HG03520 (cell line): Measurements from ENCODE around the gene ARHGAP8.
"Not testable (repeated sequence)": the region's sequence is repeated elsewhere in the genome, so short reads cannot be mapped to it uniquely, and the experiment has no call there.

Experiments used
- ATAC-seq: cut with Tn5 transposase; IDR thresholded peaks from one replicate; pipeline ENCODE4 v1.9.1; 2021; ENCODE audit warnings: mild to moderate bottlenecking, moderate library complexity; ENCODE audit not compliant: unreplicated experiment

The ARHGAP8 gene

DNA sequence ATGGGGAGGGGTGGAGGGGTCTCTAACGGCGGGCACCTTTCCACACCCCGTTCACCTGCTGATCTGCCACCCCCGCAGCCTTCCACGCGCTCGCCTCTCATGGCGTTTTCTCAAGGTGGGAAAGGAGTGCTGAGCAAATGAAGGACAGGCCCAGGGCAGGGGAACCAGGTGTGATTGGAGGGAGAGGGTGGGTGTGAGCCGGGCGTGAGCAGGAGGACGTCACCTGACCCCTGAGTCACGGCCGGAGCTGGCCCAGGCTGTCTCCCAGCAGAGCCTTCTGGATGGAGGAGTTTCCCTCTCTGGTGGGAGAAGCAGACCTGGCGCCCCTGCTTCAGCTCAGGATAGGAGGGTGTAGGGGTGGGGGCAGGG, 14.0 kb upstream of the ARHGAP8 start:
- ATAC-seq = no peak

DNA sequence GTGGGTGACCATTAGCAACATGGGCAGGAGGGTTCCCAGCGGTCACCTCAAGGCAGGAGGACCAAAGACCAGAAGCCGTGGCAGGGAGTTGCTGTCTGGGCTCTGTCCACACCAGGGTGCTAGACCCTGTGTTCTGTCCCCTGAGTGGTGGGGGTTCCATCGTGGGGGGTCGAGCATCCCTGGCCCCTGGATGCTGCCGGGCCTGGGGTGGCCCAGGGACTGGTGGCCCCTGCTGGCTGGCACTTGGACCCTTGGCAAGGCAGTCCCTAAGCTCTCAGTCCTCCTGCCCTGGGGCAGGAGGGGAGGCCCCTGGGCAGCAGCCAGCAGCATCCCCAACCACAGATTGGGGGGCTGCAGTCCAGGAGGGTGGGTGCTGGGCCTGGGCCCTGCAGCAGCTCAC, 13.4 kb upstream of the ARHGAP8 start:
- ATAC-seq = no peak

DNA sequence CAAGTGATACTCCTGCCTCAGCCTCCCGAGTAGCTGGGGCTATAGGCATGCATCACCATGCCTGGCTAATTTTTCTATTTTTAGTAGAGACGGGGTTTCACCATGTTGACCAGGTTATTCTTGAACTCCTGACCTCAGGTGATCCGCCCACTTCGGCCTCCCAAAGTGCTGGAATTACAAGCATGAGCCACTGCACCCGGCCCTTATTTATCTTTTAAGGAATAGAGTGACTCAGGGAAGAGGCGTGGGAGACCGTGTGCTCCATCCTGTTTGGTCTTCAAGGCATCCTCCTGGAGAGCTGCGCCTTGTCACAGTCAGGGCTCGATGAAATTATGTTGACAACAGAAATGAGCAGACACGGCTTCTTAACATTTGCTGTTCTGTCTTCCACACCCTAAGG, 12.7 kb upstream of the ARHGAP8 start:
- ATAC-seq = not testable (repeated sequence)

DNA sequence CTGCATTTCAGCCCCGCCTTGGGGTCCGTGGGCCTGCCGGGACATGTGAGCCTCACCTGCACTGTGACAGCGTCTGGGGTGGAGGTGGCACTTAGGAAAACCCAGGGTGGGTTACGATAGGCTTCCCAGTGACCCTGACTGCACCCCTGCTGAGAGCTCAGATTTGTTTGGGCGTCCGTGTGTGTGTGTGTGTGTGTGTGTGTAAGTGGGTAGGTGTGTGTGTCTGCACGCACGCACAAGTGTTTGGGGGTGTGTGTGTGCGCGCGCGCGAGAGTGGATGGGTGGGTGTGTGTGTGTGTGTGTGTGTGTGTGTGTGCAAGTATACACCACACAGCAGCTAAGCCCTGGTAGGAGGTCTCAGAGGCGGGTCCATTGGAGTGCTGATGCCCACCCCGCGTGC, 12.1 kb upstream of the ARHGAP8 start:
- ATAC-seq = no peak

DNA sequence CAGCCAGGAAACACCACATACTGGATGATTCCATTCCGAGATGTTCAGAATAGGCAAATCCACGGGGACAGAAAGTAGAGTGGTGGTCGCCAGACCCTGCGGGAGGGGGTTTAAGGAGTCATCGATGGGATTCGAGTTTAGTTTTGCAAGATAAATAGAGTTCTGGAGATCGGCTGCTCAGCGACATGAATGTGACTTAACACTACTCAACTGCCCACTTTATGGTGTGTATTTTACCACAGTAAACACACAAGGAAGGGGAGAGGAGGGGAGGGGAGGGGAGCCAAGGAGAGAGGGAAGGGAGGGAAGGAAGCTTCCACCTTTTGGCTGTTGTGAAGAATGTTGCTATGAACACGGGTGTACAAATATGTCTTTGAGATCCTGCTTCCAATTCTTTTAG, 10.4 kb upstream of the ARHGAP8 start:
- no peak for ATAC-seq

DNA sequence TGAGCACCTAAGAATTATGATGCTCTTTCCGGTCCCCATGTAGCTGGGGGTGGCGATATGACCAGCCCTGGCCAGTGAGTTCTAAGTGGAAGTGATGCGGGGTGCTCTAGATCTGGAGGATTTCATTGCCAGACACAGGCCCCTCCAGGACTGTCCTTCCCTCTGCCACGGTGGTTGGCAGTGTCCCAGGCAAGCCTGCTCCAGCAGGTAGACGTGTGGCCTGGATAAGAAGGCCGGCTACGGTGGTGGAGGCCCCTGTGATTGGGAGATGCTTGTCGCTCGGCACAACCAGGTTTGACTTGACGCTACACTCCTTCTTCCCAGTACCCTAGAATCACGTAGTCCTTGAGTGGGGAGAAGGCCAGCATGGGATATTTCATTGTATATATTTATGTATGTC, 9.1 kb upstream of the ARHGAP8 start:
- no peak for ATAC-seq

DNA sequence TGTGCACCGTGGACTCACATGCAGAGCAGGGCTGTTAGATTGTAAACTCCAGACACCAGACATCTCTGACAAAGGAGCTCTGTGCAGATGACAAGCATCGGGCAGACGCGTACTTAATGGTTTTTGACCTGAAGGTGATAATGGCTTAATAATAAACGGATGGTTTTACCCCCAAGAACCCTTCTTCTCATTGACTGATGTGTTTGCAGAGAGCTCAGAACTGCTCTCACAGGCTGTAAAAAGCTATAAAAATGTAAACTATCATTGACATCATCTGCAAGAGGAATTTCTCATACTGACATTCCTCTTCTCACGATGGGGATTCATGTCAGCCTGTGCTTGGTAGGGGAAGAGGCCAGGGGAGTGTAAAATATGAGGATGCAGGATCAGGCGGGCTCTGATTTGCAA, 8.6 kb upstream of the ARHGAP8 start:
- no peak for ATAC-seq

DNA sequence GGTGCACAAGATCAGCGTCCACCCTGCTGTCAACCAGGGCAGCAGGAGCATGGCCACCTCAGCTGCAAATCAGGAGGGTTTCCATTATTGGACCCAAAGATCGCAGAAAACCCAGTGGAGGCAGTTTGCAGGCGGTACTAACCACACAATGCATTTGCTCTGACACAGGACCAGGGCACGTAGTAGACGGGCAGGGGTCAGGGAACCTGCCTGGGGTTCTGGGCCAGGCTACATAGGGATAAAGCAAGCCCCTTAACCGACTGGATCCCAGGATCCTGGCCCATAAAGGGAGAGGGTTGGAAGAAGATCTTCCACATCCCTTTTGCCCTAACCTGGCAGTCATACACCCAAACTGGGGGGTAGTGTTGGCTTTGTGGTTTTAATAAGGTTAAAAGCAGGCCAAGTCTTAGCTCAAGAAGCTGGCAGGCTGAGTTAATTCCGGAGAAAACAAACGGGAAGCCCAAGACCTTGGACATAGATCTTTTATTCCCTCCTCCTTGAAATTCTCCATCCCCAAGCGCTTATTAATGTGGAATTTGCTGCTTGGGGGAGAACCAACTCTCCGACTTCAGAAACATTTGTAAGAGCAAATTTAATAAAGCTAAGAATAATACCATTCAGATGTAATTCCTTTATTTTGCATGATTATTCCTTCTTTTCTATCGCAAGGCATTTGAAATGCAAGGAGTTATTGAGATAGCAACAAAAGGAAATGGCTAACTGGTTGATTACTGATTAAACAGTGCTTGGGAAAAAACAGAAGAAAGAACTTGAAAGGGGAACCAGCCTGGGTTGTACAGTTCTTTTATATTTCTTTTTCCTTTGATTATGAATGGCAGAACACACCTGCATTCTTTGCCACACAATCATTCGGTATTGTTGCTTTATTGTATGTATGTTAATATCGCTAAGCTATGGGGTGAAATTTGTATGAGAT, 6.3 kb upstream of the ARHGAP8 start:
- no peak for ATAC-seq

DNA sequence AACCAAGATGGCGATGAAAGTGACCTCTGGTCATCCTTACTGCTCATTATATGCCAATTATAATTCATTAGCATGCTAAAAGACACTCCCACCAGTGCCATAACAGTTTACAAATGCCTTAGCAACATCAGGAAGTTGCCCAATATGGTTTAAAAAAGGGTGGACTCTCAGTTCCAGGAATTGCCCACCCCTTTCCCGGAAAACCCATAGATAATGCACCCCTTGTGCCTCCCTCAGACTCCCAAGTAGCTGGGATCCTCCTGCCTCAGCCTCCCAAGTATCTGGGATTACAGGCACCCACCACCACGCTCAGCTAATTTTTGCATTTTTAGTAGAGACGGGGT, 4.6 kb upstream of the ARHGAP8 start:
- ATAC-seq = not testable (repeated sequence)

DNA sequence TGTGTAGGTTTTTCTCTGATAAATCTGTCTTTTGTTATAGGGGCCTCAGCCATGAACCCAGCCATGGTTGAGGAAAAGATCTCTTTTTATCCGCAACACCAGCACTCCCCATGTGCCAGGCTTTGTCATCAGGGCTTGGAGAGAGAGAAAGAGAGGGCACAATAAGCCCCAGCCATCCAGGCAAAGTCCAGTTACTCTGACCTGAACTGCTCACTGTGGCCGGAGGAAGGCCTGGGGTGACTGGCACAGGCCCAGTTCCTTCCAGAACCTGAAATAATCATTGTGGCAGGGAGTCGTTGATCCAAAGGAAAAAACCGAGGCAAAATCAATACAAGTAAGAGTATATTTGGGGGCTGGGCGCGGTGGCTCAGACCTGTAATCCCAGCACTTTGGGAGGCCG, 3.9 kb upstream of the ARHGAP8 start:
- ATAC-seq = no peak

DNA sequence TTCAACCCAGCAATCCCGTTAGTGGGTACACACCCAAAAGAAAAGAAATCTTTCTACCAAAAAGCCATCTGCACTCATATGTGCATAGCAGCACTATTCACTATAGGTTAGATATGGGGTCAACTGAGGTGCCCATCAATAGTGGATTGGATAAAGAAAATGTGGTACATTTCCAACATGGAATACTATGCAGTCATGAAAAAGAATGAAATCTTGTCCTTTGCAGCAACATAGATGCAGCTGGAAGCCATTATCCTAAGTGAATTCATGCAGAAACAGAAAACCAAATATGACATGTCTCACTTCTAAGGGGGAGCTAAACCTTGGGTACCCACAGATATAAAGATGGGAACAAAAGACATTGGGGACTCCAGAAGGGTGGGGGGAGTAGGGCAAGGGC, 1.9 kb upstream of the ARHGAP8 start:
- ATAC-seq = no peak

DNA sequence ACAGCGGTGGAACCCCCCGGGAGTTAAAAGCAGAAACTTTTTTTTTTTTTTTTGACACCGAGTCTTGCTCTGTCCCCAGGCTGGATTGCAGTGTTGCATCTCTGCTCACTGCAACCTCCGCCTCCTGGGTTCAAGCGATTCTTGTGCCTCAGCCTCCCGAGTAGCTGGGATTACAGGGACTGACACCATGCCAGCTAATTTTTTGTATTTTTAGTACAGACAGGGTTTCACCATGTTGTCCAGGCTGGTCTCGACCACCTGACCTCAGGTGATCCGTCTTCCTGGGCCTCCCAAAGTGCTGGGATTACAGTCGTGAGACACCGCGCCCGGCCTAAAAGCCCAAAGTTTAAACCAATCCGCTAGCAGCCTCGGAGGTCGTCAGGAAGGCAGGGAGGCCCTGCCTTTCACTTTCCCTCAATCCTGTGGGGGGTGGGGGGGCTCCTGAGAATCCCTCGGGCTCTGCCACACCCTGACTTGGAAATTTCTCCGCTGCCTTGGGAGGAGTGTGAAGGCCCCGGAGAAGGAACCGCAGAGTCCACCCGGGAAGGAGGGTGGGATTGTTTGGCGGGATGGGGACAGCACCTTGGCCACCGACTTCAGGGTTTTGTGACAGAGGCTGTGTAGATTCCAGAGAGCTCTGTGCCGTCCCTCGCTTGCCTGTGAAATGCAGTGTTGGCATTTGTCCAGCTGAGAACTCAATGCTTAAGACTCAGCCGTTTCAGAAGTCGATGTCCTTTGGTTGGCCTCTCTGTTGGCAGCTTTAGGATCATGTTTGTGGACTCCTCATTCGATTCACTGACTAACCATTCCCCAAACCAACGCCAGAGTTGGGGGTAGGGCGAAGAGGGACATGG, 1.0 kb downstream of the ARHGAP8 start:
- ATAC-seq = no peak

DNA sequence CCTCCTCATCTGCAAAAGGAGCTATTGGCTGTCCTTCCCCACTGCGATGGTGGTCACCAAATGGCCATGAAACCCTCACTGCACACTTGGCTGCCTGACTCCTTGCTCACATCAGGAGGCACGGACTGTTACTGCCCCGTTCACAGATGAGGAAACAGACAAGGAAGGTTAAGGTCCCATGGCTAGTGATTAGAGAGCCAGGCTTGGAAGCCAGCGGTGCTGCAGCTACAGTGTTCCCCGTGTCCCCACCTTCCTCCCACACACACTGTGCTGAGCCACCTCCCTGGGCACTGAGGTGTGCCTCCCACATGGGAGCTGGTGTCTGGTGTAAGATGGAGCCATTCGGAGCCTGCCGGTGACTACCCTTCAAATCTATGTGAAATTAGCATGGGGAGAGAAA, 2.6 kb downstream of the ARHGAP8 start:
- no peak for ATAC-seq

DNA sequence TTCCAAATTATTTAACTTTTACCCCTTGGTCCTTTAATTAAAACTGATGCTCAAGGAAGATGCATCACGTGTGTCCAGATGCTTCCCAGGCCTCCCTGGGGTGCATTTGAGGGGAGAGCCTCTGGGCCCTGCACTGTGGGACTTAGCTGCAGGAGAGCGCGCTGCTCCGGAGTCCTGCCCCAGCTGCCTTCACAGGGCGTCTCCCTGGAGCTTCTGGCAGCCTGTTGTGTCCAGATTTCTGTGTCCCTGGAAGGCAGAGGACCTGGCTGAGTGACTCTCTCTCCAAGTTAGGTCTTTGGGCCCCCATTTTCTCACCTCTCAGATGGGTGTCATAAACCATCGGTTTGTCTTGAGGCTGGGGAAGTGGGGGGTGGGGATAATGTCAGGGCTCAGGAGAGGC, 3.0 kb downstream of the ARHGAP8 start:
- no peak for ATAC-seq

DNA sequence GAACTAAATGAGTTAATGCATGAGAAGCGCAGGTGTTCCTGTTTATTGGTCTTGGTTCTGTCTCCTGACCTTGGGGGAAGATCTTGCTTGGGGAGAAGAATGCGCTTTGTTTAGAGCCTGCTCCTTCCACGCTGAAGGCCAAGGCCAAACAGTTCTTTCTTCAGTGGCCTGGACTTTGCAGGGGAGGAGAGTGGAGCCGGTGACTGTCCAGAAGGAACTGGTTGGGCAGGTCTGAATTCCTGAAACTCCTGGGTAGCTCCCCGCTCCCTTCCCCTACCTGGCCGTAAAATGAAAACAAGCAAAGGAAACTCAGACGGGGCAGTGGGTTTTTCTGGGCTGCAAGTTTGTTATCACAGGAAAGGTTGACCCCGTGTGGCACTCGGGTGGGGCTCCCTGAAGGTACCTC, 3.6 kb downstream of the ARHGAP8 start:
- ATAC-seq = no peak

DNA sequence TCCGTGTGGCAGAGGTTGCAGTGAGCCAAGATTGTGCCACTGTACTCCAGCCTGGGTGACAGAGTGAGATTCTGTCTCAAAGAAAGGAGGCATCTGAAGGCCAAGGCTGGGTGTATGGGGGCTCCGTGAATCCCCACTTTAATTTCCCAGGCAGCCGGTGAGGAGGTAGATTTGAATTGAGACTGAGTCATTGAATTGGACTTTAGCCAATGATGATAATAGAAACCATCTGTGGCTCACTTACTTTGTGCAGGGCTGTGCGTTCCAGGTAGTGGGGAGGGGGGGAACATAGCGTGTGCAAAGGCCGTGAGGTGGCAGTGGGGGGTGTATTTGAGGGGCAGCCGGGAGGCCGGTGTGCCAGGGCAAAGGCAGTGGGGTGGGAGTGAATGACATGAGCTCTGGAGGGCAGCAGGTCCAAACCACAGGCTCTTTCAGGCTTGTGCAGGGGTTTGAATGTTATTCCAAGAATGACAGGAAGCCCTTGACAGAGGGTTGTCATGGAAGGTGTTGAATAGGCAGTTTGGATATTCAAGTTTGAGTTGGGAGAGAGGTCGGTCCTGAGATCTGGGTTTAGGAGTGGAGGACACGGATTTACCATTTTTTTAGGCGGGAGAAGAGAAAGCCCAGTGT, 6.1 kb downstream of the ARHGAP8 start:
- no peak for ATAC-seq

DNA sequence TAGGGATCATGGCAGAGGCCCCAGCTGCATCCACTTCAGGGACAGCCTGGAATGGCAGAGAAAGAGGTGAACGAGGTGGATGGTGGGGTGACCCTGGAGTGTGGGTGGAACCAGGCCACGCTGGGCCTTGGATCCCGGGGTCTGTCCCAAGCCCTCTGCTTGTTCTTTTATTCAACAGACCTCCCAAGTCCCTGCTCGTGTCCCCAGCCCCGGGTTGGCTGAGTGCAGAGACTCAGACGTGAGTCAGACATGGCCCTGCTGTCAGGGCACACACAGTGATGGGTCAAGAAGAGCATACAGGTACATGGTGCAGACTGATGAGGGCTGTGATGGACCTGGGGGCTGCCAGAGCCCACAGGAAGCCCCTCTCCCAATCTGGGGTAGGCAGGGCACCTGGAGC, 6.6 kb downstream of the ARHGAP8 start:
- no peak for ATAC-seq

DNA sequence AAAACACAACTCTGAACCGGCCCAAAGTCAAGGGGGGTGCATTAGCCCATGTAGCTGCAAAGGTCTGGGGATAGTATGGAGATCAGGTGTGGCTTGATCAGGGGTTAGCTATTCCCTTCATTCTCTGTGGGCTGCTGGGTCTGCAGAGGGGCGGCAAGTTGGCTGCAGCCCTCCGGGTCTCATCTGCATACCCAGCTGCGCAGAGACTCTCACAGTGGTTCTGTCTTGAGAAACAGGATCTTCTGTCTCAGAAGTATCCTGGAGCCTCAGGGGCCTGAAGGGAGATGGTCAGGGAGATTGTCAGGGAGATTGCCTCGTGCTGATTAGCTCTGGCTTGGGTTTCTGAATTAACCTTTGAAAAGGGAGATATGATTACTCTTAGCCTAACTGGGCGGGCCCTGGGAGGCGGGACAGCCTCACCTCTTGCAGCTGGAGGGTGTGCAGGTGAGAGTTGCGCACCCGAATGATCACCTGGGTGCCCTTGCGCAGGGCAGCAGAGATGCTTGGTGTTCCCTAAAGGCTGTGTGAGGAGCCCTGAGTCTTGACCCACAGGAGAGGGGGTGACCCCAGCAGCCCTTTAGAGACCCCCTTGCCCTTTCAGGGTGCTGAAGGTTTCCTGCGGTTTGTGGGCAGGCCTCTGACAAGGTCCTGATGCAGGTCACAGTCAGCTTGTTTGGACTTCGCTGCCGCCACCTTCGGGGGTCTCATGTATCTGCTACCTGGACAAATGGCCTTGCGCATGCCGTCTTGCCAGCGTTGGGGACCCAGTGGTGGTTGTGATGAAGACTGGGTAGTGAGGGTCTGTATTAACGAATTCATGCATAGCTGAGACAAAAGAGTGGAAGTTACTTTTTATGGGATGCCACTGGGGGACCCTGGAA, 7.3 kb downstream of the ARHGAP8 start:
- ATAC-seq = no peak

DNA sequence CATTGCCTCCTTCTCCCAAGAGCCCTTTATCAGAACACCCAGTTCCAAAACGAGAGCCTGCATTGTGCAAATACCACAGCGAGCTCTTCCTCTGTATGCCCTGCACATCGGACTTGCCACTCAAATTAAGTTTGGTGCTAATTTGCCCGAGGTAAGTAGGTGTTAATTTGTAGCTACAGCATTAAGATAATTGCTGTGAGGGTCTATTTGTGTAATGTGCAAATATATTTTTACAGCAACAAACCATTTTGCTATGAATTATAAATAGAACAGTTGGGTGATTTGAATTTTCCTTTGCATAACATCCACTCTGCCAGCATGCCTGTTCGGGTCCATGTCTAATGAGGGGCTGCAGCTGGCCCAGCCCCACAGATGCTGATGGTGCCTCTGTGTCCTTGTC, 8.1 kb downstream of the ARHGAP8 start:
- ATAC-seq = no peak

DNA sequence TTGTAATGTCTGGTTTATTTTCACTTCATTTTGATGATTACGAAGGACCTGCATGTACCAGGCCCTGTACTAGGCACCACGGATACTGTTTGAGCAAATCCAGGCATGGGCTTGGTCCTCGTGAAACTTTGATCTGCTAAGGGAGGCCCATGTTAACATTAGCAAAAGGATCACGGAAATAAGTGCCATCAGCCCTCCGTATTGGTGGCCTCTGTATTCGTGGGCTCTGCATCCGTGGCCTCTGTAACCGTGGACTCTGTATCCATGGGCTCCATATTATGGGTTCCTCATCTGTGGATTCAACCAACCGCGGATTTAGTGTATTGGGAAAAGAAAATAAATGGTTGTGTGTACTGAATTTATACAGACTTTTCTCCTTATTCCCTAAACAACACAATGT, 8.7 kb downstream of the ARHGAP8 start:
- ATAC-seq = no peak

DNA sequence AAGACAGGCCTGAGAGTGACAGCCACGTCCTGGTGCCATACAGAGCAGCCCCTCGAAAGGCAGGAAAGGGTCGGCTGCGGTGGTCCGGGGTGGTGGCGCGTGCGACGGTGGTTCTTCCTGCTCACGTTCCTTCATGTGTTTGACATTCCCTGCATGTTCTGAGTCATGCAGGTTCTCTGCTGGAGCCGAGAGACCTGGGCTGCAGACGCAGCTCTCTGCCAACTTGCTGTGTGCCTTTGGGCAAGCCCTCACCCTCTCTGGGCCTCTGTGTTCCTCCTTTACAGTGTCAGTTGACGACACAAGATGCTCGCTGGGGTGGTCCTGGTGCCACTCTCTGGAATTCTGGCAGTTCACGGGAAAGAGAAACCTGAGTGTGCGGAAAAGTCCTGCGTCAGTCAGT, 12.0 kb downstream of the ARHGAP8 start:
- no peak for ATAC-seq
